Keratinocyte (primary cell): ENCODE measurements around the gene EBF3.

ENCODE experiments used
- CTCF ChIP-seq, 3 experiments: IDR thresholded peaks in 1 of 3; conservative IDR thresholded peaks in 1 of 3; optimal IDR thresholded peaks in 1 of 3; 2 replicates in 2 of 3; 3 replicates in 1 of 3; pipeline versions ENCODE3 to v1.5.1; 2011; ENCODE audit warnings: low read length in 3 of 3, mild to moderate bottlenecking in 3 of 3, moderate library complexity in 2 of 3, control low read depth in 1 of 3, inconsistent platforms in 1 of 3; ENCODE audit not compliant: insufficient read depth in 2 of 3; ENCODE audit errors: extremely low read depth in 1 of 3
- EZH2 ChIP-seq: IDR thresholded peaks from one replicate; pipeline ENCODE4 v1.6.1; 2012; ENCODE audit warnings: inconsistent platforms, mild to moderate bottlenecking, low read length, moderate library complexity

GRCh38 chr10:130003166-130003565, 39.1 kb upstream of the EBF3 start:
- TF ChIP-seq EZH2 = no peak
- no peak for TF ChIP-seq CTCF (optimal IDR thresholded peaks at IDR 0.05 in 1 of 3, IDR thresholded peaks at IDR 0.05 in 1 of 3, conservative IDR thresholded peaks at IDR 0.05 in 1 of 3; ENCODE audit: extremely low read depth in 1 of 3, insufficient read depth in 2 of 3, low read length in 3 of 3)
